HFFc6 (cell line): ENCODE measurements around the gene JOSD2. TPM values are rescaled to one million over a fixed set of nuclear protein-coding genes. Genes with fewer than 3 reads are reported as not detected.

Experiments
- DNase-seq: peaks from one replicate; pipeline ENCODE4 v3.0.0-alpha.2; 2018
- H3K27ac Mint-ChIP-seq: 2 replicates; pipeline ENCODE4 v1.8.0; 2020; ENCODE audit warnings: mild to moderate bottlenecking, mixed read lengths
- H3K27me3 Mint-ChIP-seq: 2 replicates; pipeline ENCODE4 v1.8.0; 2021; ENCODE audit warnings: mild to moderate bottlenecking, moderate library complexity, mixed read lengths; ENCODE audit not compliant: insufficient read depth
- H3K36me3 Mint-ChIP-seq: 2 replicates; pipeline ENCODE4 v1.8.0; 2021; ENCODE audit warnings: low read depth, mixed read lengths
- H3K4me1 Mint-ChIP-seq: 2 replicates; pipeline ENCODE4 v1.8.0; 2020; ENCODE audit warnings: low read depth, mixed read lengths
- H3K4me3 Mint-ChIP-seq: 2 replicates; pipeline ENCODE4 v1.8.0; 2020; ENCODE audit warnings: mild to moderate bottlenecking, moderate library complexity, mixed read lengths
- H3K9me3 Mint-ChIP-seq: 2 replicates; pipeline ENCODE4 v1.8.0; 2020; ENCODE audit warnings: mild to moderate bottlenecking, mixed read lengths
- total RNA-seq, 6 experiments: library from RNA; stranded (reverse); fragmentation: NEBNext Ultra II Directional; extraction: Animal tissue kit (Norgen Biotek cat#: 25700); gene quantifications; 2 replicates in 1 of 6; 3 replicates in 5 of 6; pipeline ENCODE4 v1.2.3, GENCODE V29; 2021
- TF ChIP-seq, protein P1 (sequence below): fragments of 200-600 bp; sonication (generic); IDR thresholded peaks from 2 replicates; pipeline ENCODE4 v1.5.0; 2021; ENCODE audit warnings: antibody characterized with exemption, mild to moderate bottlenecking

Gene JOSD2
- total RNA-seq, 6 experiments from 2014 or later = 62.7 to 86.3 (median 72.8) TPM

DNA sequence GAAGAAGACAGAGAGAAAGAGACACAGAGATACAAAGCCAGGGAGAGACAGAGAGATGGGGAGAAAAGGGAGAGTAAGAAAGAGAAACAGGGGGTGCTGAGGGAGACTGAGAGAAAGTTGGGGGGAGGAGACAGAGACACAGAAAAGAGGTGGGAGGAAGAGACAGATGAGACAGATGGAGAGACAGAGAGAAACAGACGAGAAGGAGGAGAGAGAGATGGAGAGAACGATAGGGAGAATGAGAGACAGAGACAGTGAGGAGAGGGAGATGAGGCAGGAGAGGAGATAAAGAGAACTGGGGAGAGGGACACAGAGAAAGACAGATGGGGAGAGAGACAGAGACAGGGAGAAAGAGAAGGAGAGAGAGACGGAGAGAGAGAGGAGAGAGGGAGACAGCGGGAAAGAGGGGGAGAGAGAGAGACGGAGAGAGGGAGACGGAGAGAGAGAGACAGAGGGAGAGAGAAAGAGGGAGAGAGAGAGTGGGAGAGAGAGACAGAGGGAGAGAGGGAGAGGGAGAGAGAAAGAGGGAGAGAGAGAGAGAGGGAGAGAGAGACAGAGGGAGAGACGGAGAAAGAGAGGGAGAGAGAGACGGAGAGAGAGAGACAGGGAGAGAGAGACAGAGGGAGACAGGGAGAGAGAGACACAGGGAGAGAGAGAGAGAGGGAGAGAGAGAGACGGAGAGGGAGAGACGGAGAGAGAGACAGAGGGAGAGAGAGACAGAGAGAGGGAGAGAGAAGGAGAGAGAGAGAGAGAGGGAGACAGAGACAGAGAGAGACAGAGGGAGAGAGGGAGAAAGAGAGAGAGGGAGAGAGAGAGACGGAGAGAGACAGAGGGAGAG is 12.6 kb downstream of the JOSD2 start:
- DNase-seq = no peak
- Mint-ChIP-seq H3K27me3 (peaks cover 15% of the 10 kb centered on the region), H3K4me3 (no peak overlapping the region), H3K36me3 (no peaks in the 10 kb centered on the region), H3K27ac (no peak overlapping the region), H3K9me3 (no peaks in the 10 kb centered on the region), H3K4me1 (no peaks in the 10 kb centered on the region)
- TF ChIP-seq, protein P1, sequence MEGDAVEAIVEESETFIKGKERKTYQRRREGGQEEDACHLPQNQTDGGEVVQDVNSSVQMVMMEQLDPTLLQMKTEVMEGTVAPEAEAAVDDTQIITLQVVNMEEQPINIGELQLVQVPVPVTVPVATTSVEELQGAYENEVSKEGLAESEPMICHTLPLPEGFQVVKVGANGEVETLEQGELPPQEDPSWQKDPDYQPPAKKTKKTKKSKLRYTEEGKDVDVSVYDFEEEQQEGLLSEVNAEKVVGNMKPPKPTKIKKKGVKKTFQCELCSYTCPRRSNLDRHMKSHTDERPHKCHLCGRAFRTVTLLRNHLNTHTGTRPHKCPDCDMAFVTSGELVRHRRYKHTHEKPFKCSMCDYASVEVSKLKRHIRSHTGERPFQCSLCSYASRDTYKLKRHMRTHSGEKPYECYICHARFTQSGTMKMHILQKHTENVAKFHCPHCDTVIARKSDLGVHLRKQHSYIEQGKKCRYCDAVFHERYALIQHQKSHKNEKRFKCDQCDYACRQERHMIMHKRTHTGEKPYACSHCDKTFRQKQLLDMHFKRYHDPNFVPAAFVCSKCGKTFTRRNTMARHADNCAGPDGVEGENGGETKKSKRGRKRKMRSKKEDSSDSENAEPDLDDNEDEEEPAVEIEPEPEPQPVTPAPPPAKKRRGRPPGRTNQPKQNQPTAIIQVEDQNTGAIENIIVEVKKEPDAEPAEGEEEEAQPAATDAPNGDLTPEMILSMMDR = no peak

DNA sequence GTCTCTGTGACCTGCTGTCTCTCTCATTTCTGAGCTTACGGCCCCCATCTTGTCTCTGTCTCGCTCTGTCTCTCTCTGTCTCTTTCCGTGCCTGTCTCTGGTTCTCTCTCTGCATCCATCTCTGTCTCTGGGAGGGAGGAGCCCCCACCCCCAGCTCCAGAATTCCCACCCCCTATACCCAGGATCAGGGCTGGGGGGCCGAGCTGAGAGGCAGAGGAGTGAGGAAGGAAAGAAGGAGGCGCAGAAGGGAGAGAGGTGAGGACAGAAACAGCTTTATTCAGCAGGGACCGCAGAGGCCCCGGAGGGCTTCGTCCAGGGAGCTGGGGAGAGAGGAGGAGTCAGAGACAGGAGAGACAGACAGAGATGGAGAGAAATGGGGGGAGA is 14.0 kb downstream of the JOSD2 start:
- DNase-seq = no peak
- Mint-ChIP-seq H3K27ac (no peak overlapping the region), H3K36me3 (no peaks in the 10 kb centered on the region), H3K4me3 (no peak overlapping the region), H3K9me3 (no peaks in the 10 kb centered on the region), H3K27me3 (peaks cover 19% of the 10 kb centered on the region), H3K4me1 (peaks cover 3% of the 10 kb centered on the region)
- TF ChIP-seq, protein P1 = no peak

DNA sequence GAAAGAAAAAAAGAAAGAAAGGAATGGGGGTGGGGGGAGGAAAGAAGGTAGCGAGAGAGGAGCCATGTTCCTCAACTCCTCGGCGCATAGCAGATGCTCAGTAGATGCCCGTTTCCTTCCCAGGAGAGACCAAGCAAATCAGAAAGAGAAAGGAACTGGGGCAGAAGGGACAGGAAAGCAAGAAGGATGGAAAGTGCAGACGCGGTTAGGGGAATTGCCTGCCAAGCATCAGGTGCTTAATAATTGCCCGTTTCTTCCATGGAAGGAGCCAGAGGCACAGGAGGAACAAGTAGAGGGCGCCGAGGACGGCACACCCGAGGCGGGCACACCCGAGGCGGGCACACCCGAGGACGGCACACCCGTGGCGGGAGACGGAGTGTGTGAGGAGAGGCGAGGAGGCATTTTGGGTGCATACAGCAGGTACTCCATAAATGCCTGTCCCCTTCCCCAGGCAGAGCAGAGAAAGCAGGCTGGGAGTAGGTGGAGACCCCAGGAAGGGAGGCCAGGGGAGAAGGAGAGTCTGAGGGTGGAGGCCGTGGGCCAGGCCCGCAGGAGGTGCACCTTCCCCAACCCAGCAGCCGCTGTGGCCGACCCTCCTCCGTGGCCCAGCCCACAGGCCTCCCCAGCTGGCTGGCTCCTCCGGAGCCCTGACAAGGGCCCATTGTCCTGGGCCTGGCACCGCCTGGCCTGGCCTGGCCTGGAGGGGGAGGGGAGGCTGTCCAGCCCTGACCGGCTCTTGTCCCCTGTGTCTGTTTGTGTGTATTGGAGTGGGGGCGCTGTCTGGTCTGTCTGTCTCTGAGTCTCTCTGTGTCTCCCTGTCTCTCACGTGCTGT is 14.6 kb downstream of the JOSD2 start:
- TF ChIP-seq, protein P1 = no peak
- H3K4me3 Mint-ChIP-seq = no peak overlapping the region
- H3K9me3 Mint-ChIP-seq = no peaks in the 10 kb centered on the region
- peaks cover 19% of the 10 kb centered on the region for H3K27me3 Mint-ChIP-seq
- DNase-seq = no peak
- H3K4me1 Mint-ChIP-seq = peaks cover 9% of the 10 kb centered on the region
- H3K27ac Mint-ChIP-seq = no peak overlapping the region
- no peaks in the 10 kb centered on the region for H3K36me3 Mint-ChIP-seq

DNA sequence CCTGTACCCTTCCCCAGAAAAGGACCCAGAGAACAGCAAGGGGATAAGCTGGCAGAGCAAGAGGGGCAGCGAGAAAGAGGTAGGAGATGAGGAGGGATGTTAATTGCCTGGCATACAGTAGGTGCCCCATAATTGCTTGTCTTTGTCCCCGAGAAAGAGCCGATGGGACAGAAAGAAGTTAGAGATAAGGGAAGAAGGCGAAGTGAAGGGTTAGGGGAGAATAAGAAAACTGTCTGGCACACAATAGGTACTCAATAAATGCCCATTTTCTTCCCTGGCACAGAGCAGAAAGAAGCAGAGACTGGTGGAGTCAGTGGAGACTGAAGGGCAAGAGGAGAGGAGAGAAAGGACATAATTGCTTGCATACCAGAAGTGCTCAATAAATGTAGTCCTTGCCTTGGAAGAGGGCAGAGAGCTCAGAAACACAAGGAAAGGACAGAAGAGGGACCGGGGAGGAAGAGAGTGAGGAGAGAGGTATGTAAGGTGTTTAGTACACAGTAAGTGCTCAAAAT is 15.9 kb downstream of the JOSD2 start:
- DNase-seq = no peak
- Mint-ChIP-seq H3K27ac (no peak overlapping the region), H3K4me3 (no peak overlapping the region), H3K36me3 (no peaks in the 10 kb centered on the region), H3K4me1 (peaks cover 9% of the 10 kb centered on the region), H3K27me3 (peaks cover 31% of the 10 kb centered on the region), H3K9me3 (peaks cover 4% of the 10 kb centered on the region; the same call in 1 of the 2 replicates)
- TF ChIP-seq, protein P1 = no peak

DNA sequence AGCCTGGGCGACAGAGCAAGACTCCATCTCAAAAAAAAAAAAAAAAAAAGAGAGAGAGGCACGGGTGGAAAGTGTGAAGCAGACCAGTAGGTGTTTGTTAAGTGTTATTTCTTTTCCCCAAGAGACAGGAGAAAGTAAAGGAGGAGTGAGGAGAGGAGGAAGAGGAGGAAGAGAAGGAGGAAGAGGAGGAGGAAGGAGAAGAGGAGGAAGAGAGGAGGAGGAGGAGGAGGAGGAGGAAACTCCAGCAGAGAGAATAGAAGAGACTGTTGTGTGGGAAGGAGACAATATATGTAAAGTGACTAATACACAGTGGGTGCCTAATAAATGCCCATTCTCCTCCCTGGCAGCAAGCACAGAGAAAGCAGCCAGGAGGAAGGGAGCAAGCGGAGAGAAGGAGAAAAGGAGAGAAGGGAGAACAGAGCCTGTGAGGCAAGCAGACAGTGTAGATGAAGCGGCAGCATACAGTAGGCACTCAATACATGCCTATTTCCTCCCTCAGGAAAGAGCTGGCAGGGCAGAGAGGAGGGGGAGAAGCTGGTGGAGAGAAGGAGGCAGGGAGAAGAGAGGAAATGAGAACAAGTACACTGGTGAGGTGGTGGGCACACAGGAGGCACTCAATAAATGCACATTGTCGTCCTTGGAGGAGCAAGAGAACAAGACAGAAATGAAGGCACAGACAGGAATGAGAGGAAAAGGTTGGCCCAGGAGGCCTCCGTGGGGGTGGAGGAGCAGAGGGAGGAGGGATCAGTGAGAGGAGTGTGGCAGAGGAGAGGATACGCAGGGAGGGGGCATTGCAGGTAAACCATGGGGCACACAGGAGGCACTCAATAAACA is 16.6 kb downstream of the JOSD2 start:
- Mint-ChIP-seq H3K36me3 (no peaks in the 10 kb centered on the region), H3K27me3 (peaks cover 34% of the 10 kb centered on the region), H3K9me3 (peaks cover 4% of the 10 kb centered on the region; the same call in 1 of the 2 replicates), H3K27ac (no peak overlapping the region), H3K4me1 (peaks cover 9% of the 10 kb centered on the region), H3K4me3 (no peak overlapping the region)
- TF ChIP-seq, protein P1 = no peak
- no peak for DNase-seq
